Stimulated activated CD4-positive, alpha-beta T cell treated with anti-CD3 and anti-CD28 coated beads, Interleukin-1b, Interleukin-23, amount 100 ng/mL, for 24 hours (primary cell): ENCODE data around the gene GUSB.

Source experiments
- DNase-seq, 4 experiments: peaks; one replicate each; pipeline ENCODE4 v3.0.0-alpha.2; 2020; ENCODE audit warnings: low read depth in 4 of 4, low spot score in 1 of 4

Gene GUSB

GRCh38 chr7:65931685-65932084 lies 50.3 kb downstream of the GUSB start:
- DNase-seq, result no peak

GRCh38 chr7:65927489-65928448 lies 54.2 kb downstream of the GUSB start:
- DNase-seq, result no peak

GRCh38 chr7:65926588-65926987 lies 55.4 kb downstream of the GUSB start:
- no peak for DNase-seq

- DNase-seq, result no peak
Measured at GRCh38 chr7:65925040-65925439, 57.0 kb downstream of the GUSB start.

GRCh38 chr7:65924193-65924592 lies 57.8 kb downstream of the GUSB start:
- no peak for DNase-seq

- DNase-seq, result no peak
Measured at GRCh38 chr7:65923316-65923715, 58.7 kb downstream of the GUSB start.

GRCh38 chr7:65915921-65916657 lies 65.9 kb downstream of the GUSB start:
- DNase-seq, result no peak

GRCh38 chr7:65912237-65912636 lies 69.8 kb downstream of the GUSB start:
- no peak for DNase-seq
